ENCODE results near the gene SLC36A4. TPM values are rescaled to one million over a fixed set of nuclear protein-coding genes. Genes with fewer than 3 reads are reported as not detected.
A peak's percentile ranks its signal among the peaks of the same experiment; 100 is the strongest.
"Not testable (repeated sequence)": the region's sequence is repeated elsewhere in the genome, so short reads cannot be mapped to it uniquely, and the experiment has no call there.

Gene SLC36A4
- total RNA-seq, 1 donor = 18.1 TPM

- Histone ChIP-seq H2AFZ (ENCODE audit: low read length) (no peak overlapping the region), H3K4me3 (ENCODE audit: insufficient read depth, low read length) (no peak overlapping the region), H4K20me1 (ENCODE audit: insufficient read depth, low read length) (no peaks in the 10 kb centered on the region), H3K4me2 (ENCODE audit: insufficient read depth, low read length) (no peak overlapping the region), H3K27me3 (ENCODE audit: insufficient read depth, low read length) (peaks cover 7% of the 10 kb centered on the region), H3K9me3 (ENCODE audit: low read depth, low read length) (no peaks in the 10 kb centered on the region), H3K27ac (ENCODE audit: low read depth, low read length) (no peak overlapping the region), H3K36me3 (ENCODE audit: insufficient read depth, low read length) (no peaks in the 10 kb centered on the region), H3K4me1 (ENCODE audit: insufficient read depth, low read length) (no peaks in the 10 kb centered on the region), H3K79me2 (ENCODE audit: insufficient read depth, low read length) (no peaks in the 10 kb centered on the region)
- DNase-seq (ENCODE audit: insufficient read length, low spot score, missing footprints) = no peak
- TF ChIP-seq CTCF (IDR thresholded peaks at IDR 0.05; ENCODE audit: extremely low read depth, low read depth, low read length) = no peak
Measured at GRCh38 chr11:93114304-93114703, 83.5 kb downstream of the SLC36A4 start.

- DNase-seq (ENCODE audit: insufficient read length, low spot score, missing footprints) = peak; percentile 11
- Histone ChIP-seq H3K4me3 (ENCODE audit: insufficient read depth, low read length) (no peak overlapping the region), H3K9me3 (ENCODE audit: low read depth, low read length) (no peaks in the 10 kb centered on the region), H3K4me2 (ENCODE audit: insufficient read depth, low read length) (no peak overlapping the region), H3K79me2 (ENCODE audit: insufficient read depth, low read length) (no peaks in the 10 kb centered on the region), H4K20me1 (ENCODE audit: insufficient read depth, low read length) (no peaks in the 10 kb centered on the region), H3K27ac (ENCODE audit: low read depth, low read length) (no peak overlapping the region), H3K4me1 (ENCODE audit: insufficient read depth, low read length) (no peaks in the 10 kb centered on the region), H3K27me3 (ENCODE audit: insufficient read depth, low read length) (peaks cover 7% of the 10 kb centered on the region), H2AFZ (ENCODE audit: low read length) (no peak overlapping the region), H3K36me3 (ENCODE audit: insufficient read depth, low read length) (no peaks in the 10 kb centered on the region)
- no peak for TF ChIP-seq CTCF (IDR thresholded peaks at IDR 0.05; ENCODE audit: extremely low read depth, low read depth, low read length)
Measured at GRCh38 chr11:93113824-93114223, 84.0 kb downstream of the SLC36A4 start.

- H3K27ac ChIP-seq (ENCODE audit: low read depth, low read length); H3K36me3 ChIP-seq (ENCODE audit: insufficient read depth, low read length); H3K4me1 ChIP-seq (ENCODE audit: insufficient read depth, low read length); H3K4me3 ChIP-seq (ENCODE audit: insufficient read depth, low read length); H3K27me3 ChIP-seq (ENCODE audit: insufficient read depth, low read length); H4K20me1 ChIP-seq (ENCODE audit: insufficient read depth, low read length); H3K4me2 ChIP-seq (ENCODE audit: insufficient read depth, low read length); H3K9me3 ChIP-seq (ENCODE audit: low read depth, low read length); H2AFZ ChIP-seq (ENCODE audit: low read length); H3K79me2 ChIP-seq (ENCODE audit: insufficient read depth, low read length); DNase-seq (ENCODE audit: insufficient read length, low spot score, missing footprints): not testable (repeated sequence)
Measured at GRCh38 chr11:93111147-93111546, 86.6 kb downstream of the SLC36A4 start.

GRCh38 chr11:93100211-93100610, 97.6 kb downstream of the SLC36A4 start:
- Histone ChIP-seq H2AFZ (ENCODE audit: low read length) (peak overlapping the region; percentile 3), H3K4me1 (ENCODE audit: insufficient read depth, low read length) (peaks cover 25% of the 10 kb centered on the region), H3K27me3 (ENCODE audit: insufficient read depth, low read length) (no peaks in the 10 kb centered on the region), H3K9me3 (ENCODE audit: low read depth, low read length) (no peaks in the 10 kb centered on the region), H3K79me2 (ENCODE audit: insufficient read depth, low read length) (no peaks in the 10 kb centered on the region), H3K36me3 (ENCODE audit: insufficient read depth, low read length) (no peaks in the 10 kb centered on the region), H4K20me1 (ENCODE audit: insufficient read depth, low read length) (no peaks in the 10 kb centered on the region), H3K4me2 (ENCODE audit: insufficient read depth, low read length) (peak overlapping the region; percentile 57), H3K4me3 (ENCODE audit: insufficient read depth, low read length) (no peak overlapping the region), H3K27ac (ENCODE audit: low read depth, low read length) (peak overlapping the region; percentile 83)
- TF ChIP-seq CTCF (IDR thresholded peaks at IDR 0.05; ENCODE audit: extremely low read depth, low read depth, low read length) = no peak
- peak; percentile 72 for DNase-seq (ENCODE audit: insufficient read length, low spot score, missing footprints)

All from osteoblast (primary cell).